ENCODE measurements around the gene EIF4B. TPM values are rescaled to one million over a fixed set of nuclear protein-coding genes. Genes with fewer than 3 reads are reported as not detected.

Gene EIF4B
- 612 TPM for total RNA-seq

DNA sequence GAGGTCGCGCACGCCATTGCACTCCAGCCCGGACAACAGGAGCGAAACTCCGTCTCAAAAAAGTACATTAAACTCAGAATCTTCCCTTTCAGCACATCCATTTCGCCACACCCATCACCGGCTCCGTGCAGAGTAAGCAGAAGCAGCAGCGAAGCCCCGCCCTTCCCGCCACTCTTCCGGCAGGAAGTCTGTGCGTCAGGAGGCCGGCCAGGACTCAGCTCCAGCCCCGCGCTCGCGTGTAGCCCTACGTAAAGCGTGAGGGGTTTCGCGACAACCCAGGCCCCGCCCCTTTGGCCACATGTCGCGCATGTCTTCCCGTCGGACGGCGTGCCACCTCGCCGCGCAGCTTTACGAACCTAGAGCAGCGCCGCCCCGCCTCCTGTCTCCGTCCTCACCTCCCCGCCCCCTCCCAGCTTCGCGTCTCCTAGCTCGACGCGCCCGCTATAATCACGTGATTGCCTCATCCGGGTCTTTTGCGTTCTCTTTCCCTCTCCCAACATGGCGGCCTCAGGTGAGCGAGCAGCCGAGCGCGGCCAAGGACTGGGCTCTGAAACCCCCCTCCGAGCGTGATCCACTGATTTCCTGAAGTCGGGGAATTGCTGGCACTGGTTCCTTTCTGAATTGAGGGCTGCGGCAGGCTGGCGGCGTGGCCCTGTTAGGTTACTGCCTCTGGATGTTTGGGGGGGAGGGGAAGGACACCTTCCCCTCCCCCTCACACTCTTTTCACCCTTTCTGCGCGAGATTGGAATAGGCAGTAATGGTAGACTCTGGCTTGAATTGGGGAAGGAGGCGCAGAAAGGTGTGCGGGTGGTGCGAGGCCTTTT is at the start of gene EIF4B:
Gene EIF4B (plus strand): TSS at position 471 of the 824 bp plus-strand sequence. CDS start 28 bp downstream, at position 499.

GRCh38 chr12:53049571-53050318 is 43.5 kb downstream of the EIF4B start, which contains the start of gene TNS2:
TNS2 (plus strand) TSS chr12:53050065; CDS start chr12:53050186, 121 bp downstream.

DNA sequence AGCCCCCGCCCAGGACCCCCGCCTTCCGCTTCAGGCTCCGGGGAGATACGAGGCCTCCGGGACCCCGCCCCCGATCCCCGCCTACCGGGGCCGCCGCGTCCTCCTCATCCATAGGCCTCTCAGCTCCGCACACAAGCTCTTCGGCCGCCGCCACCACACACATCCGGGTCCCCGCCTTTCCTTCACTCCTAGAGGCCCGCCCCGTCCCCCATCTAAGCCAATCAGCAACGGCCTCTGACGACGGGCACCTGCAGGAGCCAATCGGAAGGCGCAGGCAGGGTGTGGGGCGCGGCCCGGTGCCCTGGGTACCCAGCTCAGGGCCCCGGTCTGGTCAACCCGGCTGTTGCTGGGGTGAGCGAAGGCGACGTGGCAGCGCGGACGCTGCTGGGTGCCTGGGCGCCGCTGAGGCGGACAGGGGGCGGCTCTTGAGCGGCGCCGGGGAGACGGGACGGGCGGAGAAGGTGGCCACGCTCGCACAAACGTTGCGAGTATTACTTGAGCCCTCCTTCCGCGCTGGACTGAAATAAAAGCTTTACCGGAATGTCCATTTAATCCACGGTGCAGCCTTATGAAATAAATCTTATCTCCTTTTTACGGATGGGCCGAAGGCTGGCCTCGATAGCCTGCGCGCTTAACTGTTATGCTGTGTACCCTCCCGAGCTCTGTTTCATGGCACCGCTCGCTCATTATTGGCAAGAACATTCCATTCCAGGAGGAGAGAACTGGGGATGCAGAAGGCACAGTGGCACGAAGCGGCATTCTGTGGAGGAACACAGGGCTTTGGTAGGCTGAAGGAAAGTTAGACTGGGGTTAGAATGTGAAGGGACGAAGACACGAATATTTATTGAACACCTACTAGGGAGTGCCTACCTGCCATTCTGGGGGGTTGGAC is 73.2 kb downstream of the EIF4B start, which contains the start of gene SPRYD3:
Gene SPRYD3 (minus strand): TSS at position 165 of the 892 bp plus-strand sequence. CDS start 57 bp downstream, at position 108.

Small RNA genes within 50 kb of the gene (small RNA-seq; reads per million reads assigned to genes)
- not detected for gene MIR6757 (ENCODE audit: low replicate concordance)

Other genes starting within 250 kb of the EIF4B start
- not detected for gene KRT76, start 229.1 kb upstream of the EIF4B start, total RNA-seq
- not detected for gene KRT3, start 210.3 kb upstream of the EIF4B start, total RNA-seq
- 0.29 TPM for gene KRT4, start 192.3 kb upstream of the EIF4B start, total RNA-seq
- gene KRT79, start 172.1 kb upstream of the EIF4B start, total RNA-seq = not detected
- gene KRT78, start 157.5 kb upstream of the EIF4B start, total RNA-seq = not detected
- 177 TPM for gene KRT8, start 101.4 kb upstream of the EIF4B start, total RNA-seq
- gene KRT18, start 57.3 kb upstream of the EIF4B start, total RNA-seq = 109 TPM
- gene TNS2, start 43.6 kb downstream of the EIF4B start, total RNA-seq = 106 TPM
- gene SPRYD3, start 72.9 kb downstream of the EIF4B start, total RNA-seq = 15.9 TPM
- 32.1 TPM for gene IGFBP6, start 91.2 kb downstream of the EIF4B start, total RNA-seq
- gene SOAT2, start 97.0 kb downstream of the EIF4B start, total RNA-seq = 0.41 TPM
- gene ZNF740, start 174.3 kb downstream of the EIF4B start, total RNA-seq = 27.2 TPM
- 74.5 TPM for gene CSAD, start 174.5 kb downstream of the EIF4B start, total RNA-seq
- gene ITGB7, start 200.8 kb downstream of the EIF4B start, total RNA-seq = 3.7 TPM
- 38.4 TPM for gene RARG, start 225.8 kb downstream of the EIF4B start, total RNA-seq